SKM-1 (cell line): ENCODE results near the gene TCN1.
"Not testable (repeated sequence)": the region's sequence is repeated elsewhere in the genome, so short reads cannot be mapped to it uniquely, and the experiment has no call there.

Experiments used
- DNase-seq: peaks from one replicate; lab custom pipeline; 2025; ENCODE audit not compliant: unreplicated experiment; lab: John Stamatoyannopoulos, UW

The TCN1 gene, protein sequence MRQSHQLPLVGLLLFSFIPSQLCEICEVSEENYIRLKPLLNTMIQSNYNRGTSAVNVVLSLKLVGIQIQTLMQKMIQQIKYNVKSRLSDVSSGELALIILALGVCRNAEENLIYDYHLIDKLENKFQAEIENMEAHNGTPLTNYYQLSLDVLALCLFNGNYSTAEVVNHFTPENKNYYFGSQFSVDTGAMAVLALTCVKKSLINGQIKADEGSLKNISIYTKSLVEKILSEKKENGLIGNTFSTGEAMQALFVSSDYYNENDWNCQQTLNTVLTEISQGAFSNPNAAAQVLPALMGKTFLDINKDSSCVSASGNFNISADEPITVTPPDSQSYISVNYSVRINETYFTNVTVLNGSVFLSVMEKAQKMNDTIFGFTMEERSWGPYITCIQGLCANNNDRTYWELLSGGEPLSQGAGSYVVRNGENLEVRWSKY

DNA sequence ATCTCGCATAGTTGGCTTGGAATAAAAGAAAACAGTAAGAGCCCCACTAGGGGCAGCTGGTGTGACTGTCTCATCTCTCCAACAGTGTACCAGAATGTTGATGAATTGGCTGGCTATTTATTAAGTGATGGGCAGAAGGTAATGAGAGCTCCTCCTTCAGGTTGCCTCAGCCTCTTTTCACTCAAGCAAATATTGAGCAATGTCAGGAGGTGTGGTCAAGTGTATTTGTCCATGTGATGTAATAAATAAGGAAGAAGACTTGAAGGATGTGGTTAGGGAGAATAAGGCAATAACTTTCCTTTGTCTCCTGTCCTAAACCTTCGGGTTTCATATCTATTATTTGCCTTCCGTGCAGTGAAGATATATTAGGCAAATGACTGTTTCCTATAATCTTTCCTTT, at the start of gene TCN1:
Gene TCN1 (minus strand): TSS at position 91 of the 400 bp plus-strand sequence. CDS start 17 bp downstream, at position 74.
- peak; percentile 95 for DNase-seq

DNA sequence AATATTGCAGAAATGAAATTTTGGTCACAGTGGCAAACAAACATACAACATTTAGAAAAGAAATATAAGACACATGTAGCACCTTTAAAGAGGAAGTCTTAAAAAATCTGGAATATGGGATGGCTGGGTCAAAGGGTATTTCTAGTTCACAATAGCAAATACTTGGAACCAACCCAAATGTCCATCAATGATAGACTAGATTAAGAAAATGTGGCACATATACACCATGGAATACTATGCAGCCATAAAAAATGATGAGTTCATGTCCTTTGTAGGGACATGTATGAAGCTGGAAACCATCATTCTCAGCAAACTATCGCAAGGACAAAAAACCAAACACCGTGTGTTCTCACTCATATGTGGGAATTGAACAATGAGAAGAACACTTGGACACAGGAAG, 37.3 kb upstream of the TCN1 start:
- not testable (repeated sequence) for DNase-seq

DNA sequence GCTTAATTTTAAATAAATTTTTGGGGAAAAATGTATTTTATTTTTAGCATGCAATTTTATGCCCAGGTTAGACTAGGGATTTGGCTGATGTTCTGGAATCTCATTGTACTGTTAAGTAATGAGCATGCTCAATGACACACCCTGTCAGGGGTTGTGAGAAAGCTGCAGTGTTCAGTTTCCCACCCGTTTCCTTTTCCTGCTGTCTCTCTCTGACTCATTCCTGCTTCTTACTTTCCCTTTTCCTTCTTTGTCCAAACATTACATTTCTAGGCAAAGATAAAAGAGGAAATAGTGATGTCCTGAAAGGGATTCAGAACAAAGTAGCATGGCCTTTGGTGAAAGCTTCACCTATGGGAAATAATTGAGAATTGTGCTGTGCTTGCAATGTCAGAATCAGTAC, 35.0 kb upstream of the TCN1 start:
- DNase-seq, result no peak

DNA sequence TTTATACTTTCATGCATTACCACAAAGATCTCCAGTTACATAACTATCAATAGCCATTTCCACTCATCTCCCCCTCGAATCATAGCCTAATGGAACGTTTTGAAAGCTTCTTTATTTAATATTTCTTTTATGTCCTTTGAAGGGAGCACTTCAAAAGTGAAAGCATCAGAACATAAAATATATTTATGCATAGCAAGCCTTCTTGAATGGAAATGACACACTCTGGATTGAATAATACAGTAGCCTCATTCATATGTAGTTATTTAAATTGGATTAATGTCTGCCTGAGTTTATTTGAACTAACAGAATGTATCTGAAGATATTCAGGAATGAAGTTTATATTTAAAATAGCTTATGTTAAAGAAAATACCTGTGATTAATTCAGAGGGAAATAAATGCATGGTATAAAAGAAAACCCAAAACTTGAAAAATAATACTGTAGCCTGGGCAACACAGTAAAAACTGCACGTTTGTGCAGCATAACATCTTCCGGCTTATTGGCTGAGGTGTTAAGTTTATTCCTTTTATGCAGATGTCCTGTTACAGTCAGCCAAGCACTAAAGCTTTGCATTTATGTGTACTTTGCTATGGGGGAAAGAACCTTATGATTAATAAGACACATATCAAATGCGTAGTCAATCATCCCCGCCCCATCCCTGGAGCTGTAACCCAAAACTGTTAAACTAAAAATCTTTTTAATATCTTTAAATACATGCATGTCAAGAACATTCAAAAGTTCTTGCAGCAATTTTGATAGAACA, 34.3 kb upstream of the TCN1 start:
- no peak for DNase-seq

DNA sequence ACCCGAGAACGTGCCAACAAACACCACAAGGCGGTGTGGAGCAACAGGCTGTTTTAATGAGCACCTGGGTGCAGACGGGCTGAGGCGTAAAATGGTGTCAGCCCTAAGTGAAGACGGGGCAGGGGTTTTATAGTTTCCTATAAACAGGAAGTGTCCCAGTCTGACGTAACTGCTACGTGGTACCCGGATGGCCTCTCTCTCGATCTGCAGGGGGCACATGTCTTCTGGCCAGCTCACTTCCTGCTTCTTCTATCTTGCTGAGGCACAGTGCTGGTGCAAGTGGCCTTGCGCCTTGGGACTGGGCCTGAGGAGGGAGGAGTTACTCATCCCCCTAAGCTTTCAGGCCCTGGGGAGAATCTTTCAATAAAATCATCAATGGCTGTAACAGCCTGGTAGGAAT, 33.2 kb upstream of the TCN1 start:
- no peak for DNase-seq

DNA sequence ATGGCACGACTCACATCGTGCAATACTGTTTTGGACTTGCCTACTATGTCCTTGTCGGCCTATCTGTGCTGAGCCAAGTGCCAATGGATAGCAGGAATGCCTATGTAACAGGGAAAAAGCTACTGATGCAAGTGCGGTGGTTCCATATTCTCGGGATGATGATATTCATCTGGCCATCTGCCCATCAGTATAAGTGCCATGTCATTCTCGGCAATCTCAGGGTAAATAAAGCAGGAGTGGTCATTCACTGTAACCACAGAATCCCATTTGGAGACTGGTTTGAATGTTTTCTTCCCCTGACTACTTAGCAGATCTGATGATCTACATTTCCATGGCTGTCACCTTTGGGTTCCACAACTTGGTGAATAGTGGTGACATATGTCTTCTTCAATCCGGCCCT, 32.4 kb upstream of the TCN1 start:
- DNase-seq, result no peak

DNA sequence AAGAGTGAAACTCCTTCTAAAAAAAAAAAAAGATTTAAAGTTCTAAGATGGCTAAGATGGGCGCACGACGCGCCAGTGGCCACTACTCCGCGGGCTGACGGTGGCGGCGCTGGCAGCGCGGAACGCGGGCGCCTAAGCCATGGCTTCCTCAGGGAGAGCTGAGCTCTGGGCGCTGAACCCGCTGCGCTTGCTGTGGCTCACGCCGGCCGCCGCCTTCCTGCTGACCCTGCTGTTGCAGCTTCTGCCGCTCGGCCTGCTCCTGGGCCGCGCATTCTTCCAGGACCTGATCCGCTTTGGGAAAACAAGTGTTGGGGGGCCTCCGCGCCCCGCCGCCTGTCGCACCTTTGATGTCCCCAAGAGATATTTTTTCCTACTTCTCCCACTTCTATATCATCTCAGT, 31.8 kb upstream of the TCN1 start:
- no peak for DNase-seq

DNA sequence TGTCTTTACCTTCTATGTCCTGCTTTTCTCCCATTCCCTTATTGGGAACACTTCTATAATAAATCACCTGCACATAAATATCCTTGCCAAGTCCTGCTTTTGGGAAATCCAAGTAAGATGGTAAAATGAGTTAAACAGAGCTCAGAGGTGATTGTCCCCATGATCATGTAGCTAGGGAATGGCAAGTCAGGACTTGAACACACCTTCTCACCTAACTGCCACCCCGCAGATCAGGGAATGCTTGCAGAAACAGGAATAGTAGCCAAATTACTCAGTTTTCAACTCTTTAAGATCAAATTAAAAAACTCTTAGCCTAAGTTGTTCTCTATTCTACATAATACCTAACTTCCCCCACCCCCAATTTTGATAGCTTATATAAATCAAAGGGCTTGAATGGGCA, 28.3 kb upstream of the TCN1 start:
- no peak for DNase-seq

DNA sequence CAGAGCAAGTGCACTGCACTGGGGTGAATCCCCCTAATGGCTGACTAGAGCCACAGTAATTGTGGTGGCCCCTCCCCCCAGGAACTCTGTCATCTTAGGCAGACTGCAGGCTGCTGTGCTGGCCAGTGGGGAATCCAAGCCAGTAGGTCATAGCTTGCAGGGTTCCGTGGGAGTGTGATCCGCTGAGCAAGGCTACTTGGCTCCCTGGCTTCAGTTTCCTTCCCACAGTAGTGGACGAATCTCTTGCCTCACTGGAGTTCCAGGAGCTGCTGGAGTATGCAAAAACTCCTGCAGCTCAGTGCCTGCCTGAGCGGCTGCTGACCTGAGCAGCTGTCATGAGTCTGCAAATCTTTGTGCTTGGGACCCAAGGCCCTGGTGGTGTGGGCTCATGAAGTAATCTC, 25.5 kb upstream of the TCN1 start:
- no peak for DNase-seq

DNA sequence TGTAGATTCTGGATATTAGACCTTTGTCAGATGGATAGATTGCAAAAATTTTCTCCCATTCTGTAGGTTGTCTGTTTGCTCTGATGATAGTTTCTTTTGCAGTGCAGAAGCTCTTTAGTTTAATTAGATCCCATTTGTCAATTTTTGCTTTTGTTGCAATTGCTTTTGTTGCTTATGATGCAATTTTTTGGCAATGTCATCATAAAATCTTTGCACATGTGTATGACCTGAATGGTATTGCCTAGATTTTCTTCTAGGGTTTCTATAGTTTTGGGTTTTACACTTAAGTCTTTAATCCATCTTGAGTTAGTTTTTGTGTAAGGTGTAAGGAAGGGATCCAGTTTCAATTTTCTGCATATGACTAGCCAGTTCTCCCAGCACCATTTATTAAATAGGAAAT, 20.9 kb upstream of the TCN1 start:
- not testable (repeated sequence) for DNase-seq

DNA sequence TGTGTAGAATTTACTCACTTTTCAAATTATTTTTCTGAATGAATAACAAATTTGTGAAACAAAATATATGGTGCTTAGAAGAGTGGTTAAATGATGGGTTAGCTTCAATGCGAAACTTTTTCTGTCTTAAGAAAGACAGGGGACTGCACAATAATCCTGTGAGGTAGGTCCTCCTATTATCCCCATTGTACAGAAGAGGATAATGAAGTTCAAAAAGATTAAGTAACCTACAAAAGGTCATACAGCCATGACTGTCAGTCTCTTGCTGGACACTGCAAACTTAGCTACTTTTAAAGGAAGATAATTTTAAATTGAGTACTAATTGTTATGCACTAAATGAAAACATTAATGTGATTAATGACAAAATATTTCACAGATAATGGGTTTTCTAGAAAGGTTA, 17.3 kb upstream of the TCN1 start:
- DNase-seq, result no peak

DNA sequence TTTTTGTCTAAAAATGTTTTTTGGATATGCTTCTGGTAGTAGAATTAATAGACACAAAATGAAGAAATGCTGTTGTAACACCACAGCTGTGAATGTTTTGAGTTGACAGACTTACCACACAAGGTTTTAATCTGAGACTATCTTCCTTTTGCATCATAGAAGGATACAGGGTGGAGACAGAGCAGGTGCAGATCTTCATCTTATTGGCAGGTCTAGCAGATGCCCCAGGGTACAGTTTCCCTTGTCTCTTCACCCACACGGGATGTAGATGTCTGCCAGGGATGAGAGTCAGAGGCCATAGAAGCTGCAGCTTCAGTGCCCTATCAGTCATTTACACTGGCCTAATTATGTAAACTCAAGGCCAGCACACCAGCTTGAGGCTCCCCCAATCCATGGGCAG, 13.3 kb upstream of the TCN1 start:
- DNase-seq, result no peak

DNA sequence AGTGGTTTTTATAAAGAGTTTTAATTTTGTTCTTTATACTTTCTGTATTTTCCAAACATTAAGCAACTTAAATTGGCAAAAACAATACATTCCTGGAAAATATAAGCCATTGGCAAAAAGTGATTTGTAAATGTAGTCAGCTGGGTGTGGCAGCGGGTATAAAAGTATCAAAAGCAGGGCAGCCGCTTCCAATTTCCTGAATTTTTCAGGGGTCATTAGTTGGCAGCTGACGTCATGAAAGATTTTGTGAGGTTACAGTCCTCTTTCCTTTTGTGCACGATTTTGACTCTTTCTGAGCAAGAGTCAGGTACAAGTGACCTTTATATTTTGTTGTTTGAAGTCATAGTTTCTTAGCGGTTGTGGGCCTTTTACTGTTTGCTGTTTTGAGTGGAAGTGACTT, 12.3 kb upstream of the TCN1 start, which contains the start of gene OOSP3:
Gene OOSP3 (plus strand): TSS at position 208 of the 400 bp plus-strand sequence. CDS start 27 bp downstream, at position 235.
- no peak for DNase-seq

DNA sequence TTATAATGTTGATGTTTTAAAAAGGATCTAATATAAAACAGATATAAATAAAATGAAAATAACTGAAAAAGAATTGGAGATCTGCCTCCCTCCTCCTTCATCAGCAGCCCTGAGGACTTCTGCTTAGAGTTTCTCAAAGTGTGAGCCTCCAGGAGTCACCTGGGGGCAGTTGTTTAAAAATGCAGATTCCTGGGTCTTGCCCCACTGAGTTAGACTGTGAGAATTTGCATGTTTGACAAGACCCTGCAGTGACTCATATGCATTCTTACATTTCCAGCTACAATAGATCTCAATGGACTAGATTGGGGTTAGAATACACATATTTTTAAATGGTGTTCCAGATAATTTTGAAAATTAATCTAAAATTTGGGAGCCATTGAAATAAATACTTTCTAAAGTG, 11.5 kb upstream of the TCN1 start:
- DNase-seq, result no peak

DNA sequence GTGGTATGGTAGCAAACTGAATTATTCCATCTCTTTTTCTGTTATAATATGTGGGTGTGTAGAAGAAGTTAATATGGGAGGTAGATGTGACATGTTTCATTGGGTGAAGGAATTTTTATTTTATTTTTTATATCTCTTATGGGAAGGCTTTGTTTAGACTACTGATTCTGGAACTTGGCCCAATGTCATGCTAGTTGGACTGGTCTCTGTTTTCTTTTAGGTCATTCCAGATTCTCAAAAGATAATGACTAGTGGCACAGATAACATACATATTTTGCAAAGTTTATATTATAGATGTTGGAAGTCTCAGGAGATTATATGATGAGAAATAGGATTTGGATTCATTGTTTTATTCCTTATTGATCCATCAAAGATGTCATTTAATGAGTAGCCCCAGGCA, 11.0 kb upstream of the TCN1 start:
- DNase-seq, result no peak

DNA sequence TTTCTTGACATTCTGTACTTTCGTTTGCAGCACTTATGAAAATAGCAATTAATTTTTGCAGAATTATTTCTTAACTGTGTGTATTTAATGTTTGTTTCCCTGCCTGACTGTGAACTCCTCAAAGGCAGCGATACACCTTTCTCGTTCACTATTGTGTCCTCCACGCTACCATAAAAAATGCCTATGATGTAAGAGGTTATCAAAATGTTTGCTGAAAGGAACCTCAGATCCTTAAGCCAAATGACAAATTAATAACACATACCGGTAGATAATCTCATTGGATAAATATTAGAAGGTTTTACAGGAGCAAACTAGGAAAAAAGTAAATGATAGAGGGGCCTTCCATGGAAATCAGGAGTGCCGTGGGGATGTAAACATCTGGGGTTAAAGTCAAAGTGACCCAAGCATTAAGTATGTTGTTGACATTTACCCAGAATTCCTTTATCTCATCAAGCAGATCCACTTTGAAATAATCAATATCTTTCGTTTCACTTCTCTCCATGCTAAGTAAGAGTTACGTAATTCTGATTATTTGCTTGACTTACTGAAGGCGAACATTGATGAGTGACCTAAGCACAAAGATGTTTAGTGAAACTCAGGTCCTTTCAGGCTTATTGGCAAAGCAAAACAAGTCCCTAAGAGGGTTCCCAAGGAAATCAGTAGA, 9.7 kb upstream of the TCN1 start:
- no peak for DNase-seq

DNA sequence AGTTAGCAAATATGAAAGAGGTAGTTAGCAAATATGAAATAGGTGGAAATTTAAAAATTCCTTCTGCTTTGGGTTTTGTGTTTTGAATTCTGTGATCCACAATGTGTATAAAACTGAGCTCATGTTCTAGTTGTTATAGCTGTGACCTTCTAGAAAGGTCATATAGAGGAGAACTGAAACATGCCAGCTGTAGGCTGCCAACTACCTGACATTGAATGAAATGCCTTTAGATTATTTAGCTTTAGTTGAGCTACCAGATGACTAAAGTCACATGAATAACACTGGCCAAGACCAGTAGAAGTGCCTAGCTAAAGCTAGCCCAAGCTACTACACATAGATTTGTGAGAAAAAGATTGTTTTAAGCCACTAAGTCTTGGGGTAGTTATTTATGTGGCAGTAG, 5.8 kb upstream of the TCN1 start:
- no peak for DNase-seq

DNA sequence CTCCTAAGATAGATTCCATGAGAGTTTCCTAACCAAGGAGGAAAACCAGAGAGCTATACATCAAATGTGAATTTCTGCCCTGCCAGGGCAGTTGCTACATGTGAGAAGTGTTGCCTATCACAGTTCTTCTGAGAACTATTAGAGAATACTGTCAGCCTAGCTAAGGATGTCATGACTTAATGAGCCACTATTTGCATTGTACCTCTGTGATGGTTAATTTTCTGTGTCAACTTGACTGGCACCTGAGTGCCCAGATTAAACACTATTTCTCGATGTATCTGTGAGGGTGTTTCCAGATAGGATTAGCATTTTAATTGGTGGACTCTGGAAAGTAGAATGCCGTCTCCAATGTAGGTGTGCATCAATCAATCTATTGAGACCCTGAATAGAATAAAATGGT, 1.7 kb upstream of the TCN1 start:
- DNase-seq, result no peak

DNA sequence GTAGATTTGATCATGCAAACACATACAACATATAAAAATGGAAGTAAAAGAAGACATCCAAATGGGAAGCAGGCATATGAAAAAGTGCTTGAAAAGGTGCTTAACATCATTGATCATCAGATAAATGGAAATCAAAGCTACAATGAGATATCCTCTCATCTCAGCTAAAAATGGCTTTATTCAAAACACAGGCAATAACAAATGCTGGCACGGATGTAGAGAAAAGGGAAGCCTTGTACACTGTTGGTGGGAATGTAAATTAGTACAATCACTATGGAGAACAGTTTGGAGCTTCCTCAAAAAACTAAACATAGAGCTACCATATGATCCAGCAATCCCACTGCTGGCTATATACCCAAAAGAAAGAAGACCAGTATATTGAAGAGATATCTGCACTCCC, 549 bp upstream of the TCN1 start:
- no peak for DNase-seq

DNA sequence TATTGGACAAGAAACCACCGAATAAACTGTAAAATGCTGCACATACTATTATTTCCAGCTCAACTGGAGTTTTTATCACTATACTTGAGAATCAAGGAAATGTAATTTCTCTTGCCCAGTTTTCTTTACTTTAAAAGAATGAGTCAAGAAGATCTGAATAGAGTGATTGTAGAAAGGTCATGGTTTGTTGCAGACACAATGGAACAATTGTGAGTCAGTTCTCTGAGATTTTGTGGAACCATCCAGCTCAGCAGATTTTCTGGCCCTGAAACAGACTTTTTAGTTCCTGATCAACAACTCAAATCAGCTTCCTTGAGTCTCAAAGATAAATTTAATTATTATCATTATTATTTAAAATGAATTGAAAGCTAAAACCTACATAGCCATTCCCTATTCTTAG, 1.3 kb downstream of the TCN1 start:
- no peak for DNase-seq

DNA sequence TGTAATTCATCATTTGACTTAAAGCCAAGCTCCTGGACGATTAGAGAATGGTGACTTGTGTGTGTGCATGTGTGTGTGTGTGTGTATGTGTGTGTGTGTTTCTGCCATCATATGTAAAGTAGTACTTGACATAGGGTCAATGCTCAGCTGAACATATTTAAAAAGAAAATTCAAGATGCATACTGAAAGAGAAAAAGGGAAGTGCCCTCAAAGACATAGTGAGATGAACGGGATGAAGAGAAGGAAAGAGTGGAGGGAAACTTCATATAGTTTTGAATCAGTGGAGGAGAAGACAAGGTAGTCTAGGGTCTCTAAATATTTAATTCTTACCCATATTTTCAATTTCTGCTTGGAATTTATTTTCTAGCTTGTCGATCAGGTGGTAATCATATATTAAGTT, 4.0 kb downstream of the TCN1 start:
- no peak for DNase-seq

DNA sequence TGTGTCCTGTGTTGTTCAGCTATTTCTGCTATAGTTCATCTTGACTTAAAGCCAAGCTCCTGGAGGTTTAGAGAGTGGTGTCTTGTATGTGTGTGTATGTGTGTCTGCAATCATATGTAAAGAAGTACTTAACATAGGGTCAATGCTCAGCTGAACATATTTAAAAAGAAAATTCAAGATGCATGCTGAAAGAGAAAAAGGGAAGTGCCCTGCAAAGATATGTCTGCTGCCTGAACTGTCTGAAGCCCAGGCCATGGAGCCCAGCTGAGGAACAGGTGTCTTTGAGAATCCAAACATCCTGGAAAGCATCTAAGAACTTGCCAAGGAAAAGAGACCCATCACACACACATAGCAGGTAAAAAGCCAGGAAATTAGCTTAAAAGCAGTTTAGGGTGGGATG, 6.6 kb downstream of the TCN1 start:
- no peak for DNase-seq
